H9 (cell line): Measurements from ENCODE around the gene DBF4. TPM values are rescaled to one million over a fixed set of nuclear protein-coding genes. Genes with fewer than 3 reads are reported as not detected.

ENCODE experiments used
- DNase-seq: peaks from one replicate; pipeline ENCODE4 v3.0.0-alpha.2; 2017
- H2AFZ ChIP-seq: one replicate; pipeline ENCODE4 v1.6.1; 2013; ENCODE audit warnings: mild to moderate bottlenecking, low read length, control low read depth, moderate library complexity
- H2AK5ac ChIP-seq: 2 replicates; pipeline ENCODE4 v1.6.1; 2013; ENCODE audit warnings: low read length, control low read depth, mixed read lengths; ENCODE audit not compliant: insufficient read length
- H2BK120ac ChIP-seq: one replicate; pipeline ENCODE4 v1.6.1; 2013; ENCODE audit warnings: low read depth, mild to moderate bottlenecking, low read length, control low read depth, inconsistent platforms; ENCODE audit not compliant: poor library complexity, severe bottlenecking
- H2BK12ac ChIP-seq: 2 replicates; pipeline ENCODE4 v1.6.1; 2013; ENCODE audit warnings: low read length, control low read depth, mixed read lengths, low read depth; ENCODE audit not compliant: insufficient read length
- H2BK15ac ChIP-seq: 2 replicates; pipeline ENCODE4 v1.6.1; 2013; ENCODE audit warnings: low read depth, low read length, control low read depth
- H2BK20ac ChIP-seq: one replicate; pipeline ENCODE4 v1.6.1; 2013; ENCODE audit warnings: low read depth, mild to moderate bottlenecking, low read length, control low read depth, inconsistent platforms; ENCODE audit not compliant: poor library complexity, severe bottlenecking
- H2BK5ac ChIP-seq: 2 replicates; pipeline ENCODE4 v1.6.1; 2013; ENCODE audit warnings: low read length, control low read depth, mixed read lengths; ENCODE audit not compliant: insufficient read length
- H3K14ac ChIP-seq: 2 replicates; pipeline ENCODE4 v1.6.1; 2013; ENCODE audit warnings: low read length, control low read depth; ENCODE audit not compliant: insufficient read depth
- H3K18ac ChIP-seq: 2 replicates; pipeline ENCODE4 v1.6.1; 2013; ENCODE audit warnings: low read depth, mild to moderate bottlenecking, mixed read lengths, low read length, control low read depth; ENCODE audit not compliant: insufficient read length
- H3K23ac ChIP-seq: 2 replicates; pipeline ENCODE4 v1.6.1; 2013; ENCODE audit warnings: low read length, control low read depth, mixed read lengths, low read depth; ENCODE audit not compliant: insufficient read length
- H3K23me2 ChIP-seq: 2 replicates; pipeline ENCODE4 v1.6.1; 2013; ENCODE audit warnings: low read depth, mild to moderate bottlenecking, mixed read lengths, low read length, control low read depth; ENCODE audit not compliant: insufficient read length, poor library complexity, severe bottlenecking
- H3K27ac ChIP-seq: 2 replicates; pipeline ENCODE4 v1.5.1; 2013; ENCODE audit warnings: low read length, control low read depth, mixed read lengths, low read depth; ENCODE audit not compliant: insufficient read length
- H3K27me3 ChIP-seq: 2 replicates; pipeline ENCODE4 v1.6.1; 2013; ENCODE audit warnings: low read length, control low read depth, inconsistent platforms; ENCODE audit not compliant: insufficient read depth
- H3K4ac ChIP-seq: 2 replicates; pipeline ENCODE4 v1.6.1; 2013; ENCODE audit warnings: low read depth, mild to moderate bottlenecking, control low read depth, inconsistent platforms, low read length, moderate library complexity
- H3K4me1 ChIP-seq: 2 replicates; pipeline ENCODE4 v1.6.1; 2013; ENCODE audit warnings: low read length, control low read depth, inconsistent platforms; ENCODE audit not compliant: insufficient read depth
- H3K4me2 ChIP-seq: 2 replicates; pipeline ENCODE4 v1.6.1; 2013; ENCODE audit warnings: low read length, control low read depth, mixed read lengths; ENCODE audit not compliant: insufficient read length, insufficient read depth
- H3K56ac ChIP-seq: 2 replicates; pipeline ENCODE4 v1.6.1; 2013; ENCODE audit warnings: low read depth, mild to moderate bottlenecking, mixed read lengths, low read length, control low read depth; ENCODE audit not compliant: insufficient read length
- H3K79me1 ChIP-seq: 2 replicates; pipeline ENCODE4 v1.6.1; 2013; ENCODE audit warnings: low read depth, mild to moderate bottlenecking, moderate library complexity, low read length, control low read depth, inconsistent platforms; ENCODE audit not compliant: insufficient read depth, poor library complexity, severe bottlenecking
- H3K79me2 ChIP-seq: 2 replicates; pipeline ENCODE4 v1.6.1; 2013; ENCODE audit warnings: low read length, control low read depth, inconsistent platforms; ENCODE audit not compliant: insufficient read depth
- H3K9ac ChIP-seq: 2 replicates; pipeline ENCODE4 v1.6.1; 2013; ENCODE audit warnings: low read length, control low read depth, mixed read lengths; ENCODE audit not compliant: insufficient read length; ENCODE audit errors: extremely low read depth
- H3K9me3 ChIP-seq: one replicate; pipeline ENCODE4 v1.6.1; 2013; ENCODE audit warnings: low read depth, low read length, inconsistent platforms; ENCODE audit not compliant: control insufficient read depth
- H3T11ph ChIP-seq: one replicate; pipeline ENCODE4 v1.6.1; 2013; ENCODE audit warnings: mild to moderate bottlenecking, low read length, control low read depth, inconsistent platforms
- H4K20me1 ChIP-seq: one replicate; pipeline ENCODE4 v1.6.1; 2013; ENCODE audit not compliant: control insufficient read depth, insufficient read length, insufficient read depth
- H4K5ac ChIP-seq: 2 replicates; pipeline ENCODE4 v1.6.1; 2013; ENCODE audit warnings: low read depth, mild to moderate bottlenecking, mixed read lengths, low read length, control low read depth; ENCODE audit not compliant: insufficient read length
- H4K8ac ChIP-seq: replicated peaks from 2 replicates; pipeline ENCODE4 v1.6.1; 2013; ENCODE audit warnings: low read length, control low read depth, mixed read lengths, low read depth; ENCODE audit not compliant: insufficient read length
- H4K91ac ChIP-seq: 2 replicates; pipeline ENCODE4 v1.6.1; 2013; ENCODE audit warnings: low read depth, mild to moderate bottlenecking, moderate library complexity, mixed read lengths, low read length, control low read depth; ENCODE audit not compliant: insufficient read length
- H3K27ac Mint-ChIP-seq, 3 experiments: 2 replicates in 2 of 3; 3 replicates in 1 of 3; pipeline ENCODE4 v1.8.0; 2020 to 2021; ENCODE audit warnings: mixed read lengths in 3 of 3, mild to moderate bottlenecking in 1 of 3, moderate library complexity in 1 of 3
- H3K27me3 Mint-ChIP-seq: 2 replicates; pipeline ENCODE4 v1.8.0; 2021; ENCODE audit warnings: low read depth, mild to moderate bottlenecking, moderate library complexity, mixed read lengths
- H3K36me3 Mint-ChIP-seq, 3 experiments: 2 replicates in 2 of 3; 3 replicates in 1 of 3; pipeline ENCODE4 v1.8.0; 2020 to 2021; ENCODE audit warnings: low read depth in 3 of 3, mixed read lengths in 3 of 3; ENCODE audit not compliant: insufficient read depth in 1 of 3
- H3K4me1 Mint-ChIP-seq, 2 experiments: 2 replicates each; pipeline ENCODE4 v1.8.0; 2020; ENCODE audit warnings: mixed read lengths in 2 of 2
- H3K4me3 Mint-ChIP-seq, 2 experiments: 2 replicates in 1 of 2; 3 replicates in 1 of 2; pipeline ENCODE4 v1.8.0; 2020 to 2021; ENCODE audit warnings: mild to moderate bottlenecking in 2 of 2, mixed read lengths in 2 of 2, moderate library complexity in 1 of 2
- H3K9me3 Mint-ChIP-seq, 2 experiments: 2 replicates in 1 of 2; 3 replicates in 1 of 2; pipeline ENCODE4 v1.8.0; 2020; ENCODE audit warnings: mild to moderate bottlenecking in 2 of 2, mixed read lengths in 2 of 2, moderate library complexity in 1 of 2
- CTCF ChIP-seq: fragments of 200-600 bp; sonication (generic); conservative IDR thresholded peaks from 3 replicates; pipeline ENCODE4 v1.8.0; 2021; ENCODE audit warnings: antibody characterized with exemption, mild to moderate bottlenecking
- WGBS: extraction: QIAGEN DNeasy Blood & Tissue Kit; methylation state at CpG from one replicate; pipeline ENCODE4 v1.1.7; 2013; ENCODE audit warnings: missing lambda C conversion rate, low lambda C conversion rate, mixed read lengths; ENCODE audit not compliant: insufficient read length; ENCODE audit errors: extremely low coverage; 5-methylcytosine and 5-hydroxymethylcytosine counted together
- total RNA-seq: library from RNA; stranded (reverse); gene quantifications from 2 replicates; pipeline ENCODE4 v1.2.1, GENCODE V29; 2021

The DBF4 gene
- total RNA-seq, 1 experiment from 2014 or later, result 75.9 TPM

GRCh38 chr7:87919875-87920274 lies 43.6 kb downstream of the DBF4 start:
- no peaks in the 10 kb centered on the region for H3K79me1 ChIP-seq
- H3K27ac ChIP-seq, result no peak overlapping the region
- no peak for TF ChIP-seq CTCF
- peaks cover 7% of the 10 kb centered on the region in 2 experiments for H3K4me1 Mint-ChIP-seq
- H3K23me2 ChIP-seq, result no peaks in the 10 kb centered on the region
- no peak overlapping the region for H3K4ac ChIP-seq
- H3K27me3 ChIP-seq, result no peaks in the 10 kb centered on the region
- no peak overlapping the region for H3K23ac ChIP-seq
- no peak overlapping the region for H3K27ac Mint-ChIP-seq
- no peak overlapping the region for H3K14ac ChIP-seq
- no peaks in the 10 kb centered on the region for H3K79me2 ChIP-seq
- no peak overlapping the region for H2BK120ac ChIP-seq
- no peak overlapping the region for H2AK5ac ChIP-seq
- H2AFZ ChIP-seq, result no peak overlapping the region
- H2BK5ac ChIP-seq, result no peak overlapping the region
- no peaks in the 10 kb centered on the region for H3K4me1 ChIP-seq
- no peak for DNase-seq
- no peak overlapping the region for H2BK12ac ChIP-seq
- no peaks in the 10 kb centered on the region for H4K20me1 ChIP-seq
- H3K9ac ChIP-seq, result no peak overlapping the region
- no peak overlapping the region for H4K5ac ChIP-seq
- no peak overlapping the region for H2BK20ac ChIP-seq
- no peak overlapping the region for H4K91ac ChIP-seq
- no CpG with 5 or more reads among the region's 6 CpGs for WGBS
- no peak overlapping the region for H3K4me3 Mint-ChIP-seq
- no peaks in the 10 kb centered on the region for H3K27me3 Mint-ChIP-seq
- no peak overlapping the region for H3K18ac ChIP-seq
- no peak overlapping the region for H3K4me2 ChIP-seq
- H3K36me3 Mint-ChIP-seq, result no peaks in the 10 kb centered on the region
- no peak overlapping the region for H2BK15ac ChIP-seq
- H3T11ph ChIP-seq, result no peak overlapping the region
- H3K9me3 Mint-ChIP-seq, result no peaks in the 10 kb centered on the region
- H3K56ac ChIP-seq, result no peak overlapping the region
- H3K9me3 ChIP-seq, result no peaks in the 10 kb centered on the region
- no peak overlapping the region for H4K8ac ChIP-seq
